ENCODE results near the gene DEPDC5. TPM values are rescaled to one million over a fixed set of nuclear protein-coding genes. Genes with fewer than 3 reads are reported as not detected.

Gene DEPDC5
- total RNA-seq, 4 donors from 2014 or later, result 11.5 to 20.6 (median 13.8) TPM

- no peak for DNase-seq (ENCODE audit: low spot score)
- no peak for ATAC-seq (ENCODE audit: low FRiP score)
- no peak for TF ChIP-seq CTCF (IDR thresholded peaks at IDR 0.05)
Measured at GRCh38 chr22:31932863-31933262, 179.0 kb downstream of the DEPDC5 start.

- ATAC-seq (ENCODE audit: low FRiP score) (no peak), DNase-seq (ENCODE audit: low spot score) (no peak)
- no peak for TF ChIP-seq CTCF (IDR thresholded peaks at IDR 0.05)
Measured at GRCh38 chr22:31933406-31933805, 179.6 kb downstream of the DEPDC5 start.

GRCh38 chr22:31933816-31934482, 180.1 kb downstream of the DEPDC5 start:
- no peak for DNase-seq (ENCODE audit: low spot score)
- no peak for TF ChIP-seq CTCF (IDR thresholded peaks at IDR 0.05)
- no peak for ATAC-seq (ENCODE audit: low FRiP score)

DNA sequence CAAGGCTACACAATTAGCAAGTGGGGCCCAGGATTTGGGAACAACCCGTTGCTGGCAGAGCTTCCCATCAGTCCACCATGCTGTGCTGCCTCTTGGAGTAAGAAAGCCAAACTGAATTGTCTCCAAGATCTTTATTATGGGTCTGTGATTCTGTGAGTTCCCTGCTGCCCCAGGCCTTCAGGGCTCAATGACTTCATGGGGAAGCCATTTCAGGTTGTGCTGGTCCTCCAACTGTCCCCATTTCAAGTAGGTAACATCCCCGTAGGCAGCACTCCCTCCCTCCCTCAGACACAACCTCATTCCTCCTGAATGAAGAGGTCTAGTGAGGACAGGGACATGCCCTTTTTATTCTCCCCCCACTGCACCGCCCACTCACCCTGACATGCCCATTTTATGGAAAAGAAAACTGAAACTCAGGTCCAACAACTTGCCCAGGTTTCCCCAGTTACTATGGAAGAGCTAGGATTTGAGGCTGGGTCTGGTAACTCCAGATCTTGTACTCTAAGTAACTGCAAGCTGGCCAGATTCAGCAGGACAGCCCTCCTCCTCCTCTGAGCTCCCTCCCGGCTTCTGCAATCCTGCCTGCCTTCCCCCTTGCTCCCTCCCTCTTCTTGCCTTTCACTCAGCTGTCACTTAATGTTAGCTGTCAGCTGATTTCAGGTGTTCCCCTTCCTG, 182.3 kb downstream of the DEPDC5 start:
- ATAC-seq (ENCODE audit: low FRiP score) (no peak), DNase-seq (ENCODE audit: low spot score) (no peak)
- no peak for TF ChIP-seq CTCF (IDR thresholded peaks at IDR 0.05)

DNA sequence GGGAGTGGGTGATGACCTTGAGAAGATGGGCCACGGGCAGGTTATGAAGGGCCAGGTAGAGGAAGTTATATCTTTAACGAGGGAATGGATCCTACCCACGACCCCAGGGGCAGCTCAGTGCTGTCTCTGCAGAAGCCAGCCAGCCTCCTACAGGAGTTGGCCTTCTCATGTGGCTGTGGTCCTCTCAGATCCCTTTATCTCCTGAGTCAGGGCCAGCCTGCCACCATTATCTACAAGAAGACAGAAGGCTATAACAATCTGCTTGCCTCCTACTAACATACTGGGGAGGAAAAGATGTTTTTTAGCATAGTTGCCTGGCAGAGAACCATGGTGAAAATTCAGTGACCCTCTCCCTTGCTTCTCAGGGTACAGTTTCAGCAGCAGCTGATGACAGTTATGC, 183.5 kb downstream of the DEPDC5 start:
- ATAC-seq (ENCODE audit: low FRiP score) (no peak), DNase-seq (ENCODE audit: low spot score) (no peak)
- no peak for TF ChIP-seq CTCF (IDR thresholded peaks at IDR 0.05)

DNA sequence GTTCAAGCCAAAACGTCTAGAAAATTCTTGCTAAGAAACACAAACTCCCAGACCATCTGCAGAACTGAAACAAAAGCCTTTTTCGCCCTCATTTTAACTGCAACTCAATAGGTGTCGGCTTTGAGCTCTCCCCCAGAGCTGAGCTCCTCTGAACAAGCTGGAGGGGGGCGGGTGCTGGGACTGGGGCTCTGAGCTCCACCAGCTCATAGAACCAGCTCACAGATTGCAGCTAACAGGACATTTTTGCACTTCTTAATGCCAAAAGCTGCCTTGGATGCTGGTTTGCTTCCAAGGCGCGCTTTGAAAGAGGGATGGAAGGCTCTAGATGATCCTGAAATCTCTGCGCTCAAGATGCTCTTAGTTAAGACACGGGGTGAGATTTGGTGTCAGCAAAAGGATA, 184.5 kb downstream of the DEPDC5 start:
- no peak for TF ChIP-seq CTCF (IDR thresholded peaks at IDR 0.05)
- no peak for DNase-seq (ENCODE audit: low spot score)
- no peak for ATAC-seq (ENCODE audit: low FRiP score)

- ATAC-seq (ENCODE audit: low FRiP score), result no peak
- no peak for DNase-seq (ENCODE audit: low spot score)
- no peak for TF ChIP-seq CTCF (IDR thresholded peaks at IDR 0.05)
Measured at GRCh38 chr22:31940506-31940905, 186.7 kb downstream of the DEPDC5 start.

Data from omental fat pad (tissue), 4 donors.